HEK293 (cell line): ENCODE measurements around the gene PCDH15.

Experiments used
- CTCF ChIA-PET: fragments of 350-600 bp; formaldehyde crosslinking; extraction: SDS; loops from one replicate; lab custom pipeline; 2021; ENCODE audit warnings: antibody characterized with exemption; lab: Yijun Ruan, JAX
- POLR2A ChIA-PET: fragments of 300-600 bp; formaldehyde crosslinking; extraction: SDS; loops from one replicate; lab custom pipeline; 2020; ENCODE audit warnings: antibody characterized with exemption, inconsistent platforms; lab: Yijun Ruan, JAX
- H3K27ac ChIP-seq: fragments of 200-500 bp; sonication (Bioruptor generic); 2 replicates; pipeline ENCODE4 v1.5.1; 2014; ENCODE audit warnings: low read depth, low read length, control low read depth, inconsistent platforms; ENCODE audit errors: extremely low read depth
- H3K36me3 ChIP-seq, 2 experiments: fragments of 200-500 bp in 1 of 2; sonication (Bioruptor generic) in 1 of 2; 1 replicate in 1 of 2; 2 replicates in 1 of 2; pipeline ENCODE4 v1.5.1; 2014 to 2017; ENCODE audit warnings: inconsistent platforms in 2 of 2, low read length in 2 of 2; ENCODE audit not compliant: control insufficient read depth in 2 of 2, insufficient read depth in 1 of 2
- H3K4me1 ChIP-seq: fragments of 200-500 bp; sonication (Bioruptor generic); 2 replicates; pipeline ENCODE4 v1.5.1; 2014; ENCODE audit warnings: mild to moderate bottlenecking, low read length, inconsistent platforms; ENCODE audit not compliant: control insufficient read depth, insufficient read depth
- H3K4me3 ChIP-seq: 2 replicates; pipeline ENCODE4 v1.5.1; 2011; ENCODE audit warnings: low read depth, mild to moderate bottlenecking, control low read depth, low read length, moderate library complexity
- H3K9me3 ChIP-seq: fragments of 200-500 bp; sonication (Bioruptor generic); 2 replicates; pipeline ENCODE4 v1.5.1; 2014; ENCODE audit warnings: low read depth, low read length, inconsistent platforms; ENCODE audit not compliant: control insufficient read depth, insufficient read depth
- BCL6B ChIP-seq: fragments of 450-650 bp; formaldehyde crosslinking; IDR thresholded peaks from 2 replicates; pipeline ENCODE4 v1.5.1; 2017; ENCODE audit warnings: missing biosample characterization, missing genetic modification characterization
- GLI2 ChIP-seq: fragments of 450-650 bp; formaldehyde crosslinking; IDR thresholded peaks from 2 replicates; pipeline ENCODE4; 2017; ENCODE audit warnings: missing biosample characterization, missing genetic modification characterization, low read depth, borderline replicate concordance
- GLIS2 ChIP-seq: fragments of 450-650 bp; formaldehyde crosslinking; IDR thresholded peaks from 2 replicates; pipeline ENCODE4 v1.5.1; 2016; ENCODE audit warnings: missing biosample characterization, missing genetic modification characterization
- KLF16 ChIP-seq: fragments of 450-650 bp; formaldehyde crosslinking; IDR thresholded peaks from 2 replicates; pipeline ENCODE4 v1.5.1; 2017; ENCODE audit warnings: missing biosample characterization, missing genetic modification characterization
- OSR2 ChIP-seq: fragments of 450-650 bp; formaldehyde crosslinking; IDR thresholded peaks from 2 replicates; pipeline ENCODE4 v1.5.1; 2016; ENCODE audit warnings: missing biosample characterization, missing genetic modification characterization
- PRDM6 ChIP-seq: fragments of 450-650 bp; formaldehyde crosslinking; IDR thresholded peaks from 2 replicates; pipeline ENCODE4 v1.5.1; 2017; ENCODE audit warnings: missing biosample characterization, missing genetic modification characterization
- SCRT2 ChIP-seq: fragments of 450-650 bp; formaldehyde crosslinking; IDR thresholded peaks from 2 replicates; pipeline ENCODE4 v1.5.1; 2016; ENCODE audit warnings: missing biosample characterization, missing genetic modification characterization
- ZBTB21 ChIP-seq: fragments of 450-650 bp; formaldehyde crosslinking; IDR thresholded peaks from 2 replicates; pipeline ENCODE4 v1.5.1; 2017; ENCODE audit warnings: missing biosample characterization, missing genetic modification characterization
- ZNF114 ChIP-seq: fragments of 450-650 bp; formaldehyde crosslinking; IDR thresholded peaks from 2 replicates; pipeline ENCODE4 v1.5.0; 2017; ENCODE audit warnings: missing biosample characterization, missing genetic modification characterization
- ZNF132 ChIP-seq: fragments of 450-650 bp; formaldehyde crosslinking; IDR thresholded peaks from 2 replicates; pipeline ENCODE4 v1.5.1; 2017; ENCODE audit warnings: missing biosample characterization, missing genetic modification characterization, borderline replicate concordance
- ZNF184 ChIP-seq: fragments of 450-650 bp; IDR thresholded peaks from 2 replicates; pipeline ENCODE4 v1.5.1; 2018; ENCODE audit warnings: missing biosample characterization, mild to moderate bottlenecking, missing genetic modification characterization
- ZNF274 ChIP-seq, 2 experiments: fragments of 200-500 bp in 1 of 2; fragments of 450-650 bp in 1 of 2; sonication (Bioruptor generic) in 1 of 2; formaldehyde crosslinking in 1 of 2; IDR thresholded peaks; 2 replicates each; pipeline versions ENCODE4 v1.5.1 to v1.6.1; 2014 to 2016; ENCODE audit warnings: borderline replicate concordance in 1 of 2, inconsistent platforms in 1 of 2, low read length in 1 of 2, missing biosample characterization in 1 of 2, missing genetic modification characterization in 1 of 2
- ZNF350 ChIP-seq: fragments of 450-650 bp; formaldehyde crosslinking; IDR thresholded peaks from 2 replicates; pipeline ENCODE4 v1.5.0; 2017; ENCODE audit warnings: missing biosample characterization, mild to moderate bottlenecking, missing genetic modification characterization
- ZNF391 ChIP-seq: fragments of 450-650 bp; formaldehyde crosslinking; IDR thresholded peaks from 2 replicates; pipeline ENCODE4 v1.5.1; 2016; ENCODE audit warnings: low read depth, missing biosample characterization, missing genetic modification characterization, borderline replicate concordance
- ZNF433 ChIP-seq: fragments of 450-650 bp; formaldehyde crosslinking; IDR thresholded peaks from 2 replicates; pipeline ENCODE4 v1.5.1; 2016; ENCODE audit warnings: missing biosample characterization, missing genetic modification characterization, low read depth
- ZNF518A ChIP-seq: fragments of 450-650 bp; formaldehyde crosslinking; conservative IDR thresholded peaks from 2 replicates; pipeline ENCODE4 v1.5.1; 2016; ENCODE audit warnings: low read depth, missing biosample characterization, missing genetic modification characterization
- ZNF560 ChIP-seq: fragments of 450-650 bp; formaldehyde crosslinking; IDR thresholded peaks from 2 replicates; pipeline ENCODE4 v1.5.1; 2017; ENCODE audit warnings: missing biosample characterization, missing genetic modification characterization, borderline replicate concordance
- ZNF629 ChIP-seq: fragments of 450-650 bp; formaldehyde crosslinking; IDR thresholded peaks from 2 replicates; pipeline ENCODE4 v1.5.1; 2017; ENCODE audit warnings: missing biosample characterization, missing genetic modification characterization
- ZSCAN5A ChIP-seq: fragments of 450-650 bp; formaldehyde crosslinking; IDR thresholded peaks from 2 replicates; pipeline ENCODE4 v1.5.1; 2016; ENCODE audit warnings: missing biosample characterization, missing genetic modification characterization

PCDH15 gene

GRCh38 chr10:54728511-54728910 is 72.5 kb downstream of the PCDH15 start:
- Histone ChIP-seq H3K4me3 (no peak overlapping the region), H3K27ac (no peak overlapping the region), H3K4me1 (no peaks in the 10 kb centered on the region), H3K9me3 (no peaks in the 10 kb centered on the region), H3K36me3 (no peaks in the 10 kb centered on the region)
- TF ChIP-seq GLI2 (tag by site-specific recombination): no peak
- TF ChIP-seq OSR2 (tag by site-specific recombination): no peak
- TF ChIP-seq BCL6B (tag by site-specific recombination): no peak
- no peak for TF ChIP-seq ZBTB21 (tag by site-specific recombination)
- TF ChIP-seq ZNF114 (tag by site-specific recombination): no peak
- TF ChIP-seq ZNF274 (IDR thresholded peaks at IDR 0.05; ENCODE audit: low read length): no peak
- no peak for TF ChIP-seq ZNF274 (tag by site-specific recombination; IDR thresholded peaks at IDR 0.05; ENCODE audit: borderline replicate concordance)
- no peak for TF ChIP-seq KLF16 (tag by site-specific recombination)
- CTCF ChIA-PET: no interaction called here
- POLR2A ChIA-PET: no interaction called here

- Histone ChIP-seq H3K36me3 (no peaks in the 10 kb centered on the region), H3K4me3 (no peak overlapping the region), H3K4me1 (no peaks in the 10 kb centered on the region), H3K27ac (no peak overlapping the region), H3K9me3 (no peaks in the 10 kb centered on the region)
- POLR2A ChIA-PET: no interaction called here
- no peak for TF ChIP-seq GLIS2 (tag by site-specific recombination)
- TF ChIP-seq ZNF560 (tag by site-specific recombination): no peak
- TF ChIP-seq ZNF391 (tag by site-specific recombination): no peak
- TF ChIP-seq ZNF274 (IDR thresholded peaks at IDR 0.05; ENCODE audit: low read length): no peak
- no peak for TF ChIP-seq ZNF274 (tag by site-specific recombination; IDR thresholded peaks at IDR 0.05; ENCODE audit: borderline replicate concordance)
- TF ChIP-seq PRDM6: no peak
- no peak for TF ChIP-seq ZNF350 (tag by site-specific recombination)
- TF ChIP-seq ZNF184 (tag by site-specific recombination): no peak
- TF ChIP-seq ZSCAN5A: no peak
- no peak for TF ChIP-seq ZNF518A (tag by site-specific recombination)
- no peak for TF ChIP-seq ZNF629 (tag by site-specific recombination)
- no peak for TF ChIP-seq SCRT2 (tag by site-specific recombination)
- no peak for TF ChIP-seq ZNF433
- TF ChIP-seq ZNF132 (tag by site-specific recombination): no peak
- CTCF ChIA-PET: no interaction called here
Measured at GRCh38 chr10:54722075-54722474, 79.0 kb downstream of the PCDH15 start.
